C4-2B (cell line): Measurements from ENCODE around the gene MAGI2.

Source experiments
- CTCF ChIP-seq: fragments of 450-650 bp; conservative IDR thresholded peaks from 2 replicates; pipeline ENCODE4 v1.5.1; 2017; ENCODE audit warnings: mild to moderate bottlenecking
- ZFX ChIP-seq: fragments of 450-650 bp; IDR thresholded peaks from 2 replicates; pipeline ENCODE4 v1.6.1; 2017

GRCh38 chr7:79096361-79096805 lies 357.1 kb downstream of the MAGI2 start:
- no peak for TF ChIP-seq CTCF
- no peak for TF ChIP-seq ZFX
